ENCODE measurements around the gene DLGAP3. TPM values are rescaled to one million over a fixed set of nuclear protein-coding genes. Genes with fewer than 3 reads are reported as not detected.

Gene DLGAP3
- total RNA-seq, 1 experiment from 2014 or later, result 7.3 TPM

- TF ChIP-seq CTCF (conservative IDR thresholded peaks at IDR 0.05), result no peak
- H4K91ac ChIP-seq (ENCODE audit: insufficient read length, low read depth, low read length), result no peak overlapping the region
- H2AFZ ChIP-seq (ENCODE audit: low read length), result no peak overlapping the region
- Mint-ChIP-seq H3K36me3 (ENCODE audit: insufficient read depth in 1 of 3, low read depth in 3 of 3) (peaks cover 0 to 2% (median 0%) of the 10 kb centered on the region in 3 experiments; a peak in 1 of 7 replicates), H3K27me3 (ENCODE audit: low read depth) (peaks cover 6% of the 10 kb centered on the region), H3K4me3 (no peak overlapping the region), H3K4me1 (no peaks in the 10 kb centered on the region), H3K9me3 (peaks cover 13 to 17% of the 10 kb centered on the region in 2 experiments), H3K27ac (no peak overlapping the region)
- H2BK5ac ChIP-seq (ENCODE audit: insufficient read length, low read length), result no peak overlapping the region
- H3K4me2 ChIP-seq (ENCODE audit: insufficient read depth, insufficient read length, low read length), result no peak overlapping the region
- DNase-seq, result no peak
- H4K20me1 ChIP-seq (ENCODE audit: control insufficient read depth, insufficient read depth, insufficient read length), result no peaks in the 10 kb centered on the region
- H2BK12ac ChIP-seq (ENCODE audit: insufficient read length, low read depth, low read length), result no peak overlapping the region
- no peak overlapping the region for H3K18ac ChIP-seq (ENCODE audit: insufficient read length, low read depth, low read length)
- H3T11ph ChIP-seq (ENCODE audit: low read length), result no peak overlapping the region
- no peak overlapping the region for H4K8ac ChIP-seq (replicated peaks; ENCODE audit: insufficient read length, low read depth, low read length)
- H3K4me1 ChIP-seq (ENCODE audit: insufficient read depth, low read length), result no peaks in the 10 kb centered on the region
- H2BK120ac ChIP-seq (ENCODE audit: low read depth, low read length, poor library complexity, severe bottlenecking), result no peak overlapping the region
- no peak overlapping the region for H2BK15ac ChIP-seq (ENCODE audit: low read depth, low read length)
- WGBS (ENCODE audit: extremely low coverage, insufficient read length, low lambda C conversion rate), result no CpG with 5 or more reads among the region's 2 CpGs
- H3K14ac ChIP-seq (ENCODE audit: insufficient read depth, low read length), result no peak overlapping the region
- H2BK20ac ChIP-seq (ENCODE audit: low read depth, low read length, poor library complexity, severe bottlenecking), result no peak overlapping the region
- no peak overlapping the region for H3K27ac ChIP-seq (ENCODE audit: insufficient read length, low read depth, low read length)
- H2AK5ac ChIP-seq (ENCODE audit: insufficient read length, low read length), result no peak overlapping the region
- no peaks in the 10 kb centered on the region for H3K9me3 ChIP-seq (ENCODE audit: control insufficient read depth, low read depth, low read length)
- H3K23me2 ChIP-seq (ENCODE audit: insufficient read length, low read depth, low read length, poor library complexity, severe bottlenecking), result no peaks in the 10 kb centered on the region
- H3K79me1 ChIP-seq (ENCODE audit: insufficient read depth, low read depth, low read length, poor library complexity, severe bottlenecking), result no peaks in the 10 kb centered on the region
- H3K79me2 ChIP-seq (ENCODE audit: insufficient read depth, low read length), result no peaks in the 10 kb centered on the region
- H3K27me3 ChIP-seq (ENCODE audit: insufficient read depth, low read length), result no peaks in the 10 kb centered on the region
- H3K23ac ChIP-seq (ENCODE audit: insufficient read length, low read depth, low read length), result no peak overlapping the region
- H3K4ac ChIP-seq (ENCODE audit: low read depth, low read length), result no peak overlapping the region
- H4K5ac ChIP-seq (ENCODE audit: insufficient read length, low read depth, low read length), result no peak overlapping the region
- H3K9ac ChIP-seq (ENCODE audit: extremely low read depth, insufficient read length, low read length), result no peak overlapping the region
- no peak overlapping the region for H3K56ac ChIP-seq (ENCODE audit: insufficient read length, low read depth, low read length)
Observed at GRCh38 chr1:34965597-34965996, 36.1 kb upstream of the DLGAP3 start.
